ENCODE measurements around the gene AATF.

GRCh38 chr17:37100231-37100630, 151.5 kb downstream of the AATF start:
- no peak for TF ChIP-seq USF2 (IDR thresholded peaks at IDR 0.05)
- TF ChIP-seq POLR2A (IDR thresholded peaks at IDR 0.05; ENCODE audit: low read length), result no peak
- no peak for TF ChIP-seq EP300 (IDR thresholded peaks at IDR 0.05)
- no peak for TF ChIP-seq CTCF (IDR thresholded peaks at IDR 0.05)
- TF ChIP-seq HDAC2 (IDR thresholded peaks at IDR 0.05), result no peak
- TF ChIP-seq KDM1A (IDR thresholded peaks at IDR 0.05; ENCODE audit: low read depth), result no peak
- no peak for TF ChIP-seq RAD21 (conservative IDR thresholded peaks at IDR 0.05 in 1 of 2, IDR thresholded peaks at IDR 0.05 in 1 of 2)
- no peak for TF ChIP-seq REST (IDR thresholded peaks at IDR 0.05)
- TF ChIP-seq E2F6 (IDR thresholded peaks at IDR 0.05; ENCODE audit: borderline replicate concordance, low read depth), result no peak
- no peak for TF ChIP-seq FOSB (CRISPR knock-in tag; IDR thresholded peaks at IDR 0.05)
- no peak for TF ChIP-seq RFX5 (IDR thresholded peaks at IDR 0.05)
